ENCODE results near the gene CAMK2B.

The CAMK2B gene

DNA sequence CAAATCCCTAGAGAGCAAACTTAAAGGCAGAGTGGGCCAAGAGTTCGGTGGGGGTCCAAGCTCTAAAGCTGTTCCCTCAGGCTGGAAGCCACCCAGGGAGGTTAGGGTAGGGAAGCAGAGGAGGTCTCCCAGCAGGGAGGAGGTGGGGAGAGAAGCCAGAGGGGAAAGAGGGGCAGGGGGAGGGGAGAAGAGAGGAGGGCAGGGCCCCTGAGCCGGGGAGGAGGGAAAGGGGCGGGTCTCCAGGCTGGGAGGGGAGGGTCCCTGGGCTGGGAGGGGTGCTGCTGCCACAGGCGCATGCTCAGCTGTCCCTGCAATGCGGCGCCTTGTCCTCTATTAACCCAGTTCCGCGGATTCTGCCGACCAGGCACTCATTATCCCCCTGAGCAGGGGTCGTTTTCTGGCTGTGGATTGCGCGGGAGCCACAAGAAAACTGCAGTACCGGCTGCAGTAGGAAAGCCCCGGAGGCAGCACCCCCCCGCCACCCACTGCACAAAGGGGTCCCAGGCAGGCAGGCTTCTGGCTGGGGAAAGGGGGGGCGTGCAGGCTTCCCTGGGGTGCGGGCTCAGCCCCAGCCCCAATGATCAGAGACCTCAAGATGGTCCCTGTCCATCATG lies 49.3 kb downstream of the CAMK2B start:
- DNase-seq (ENCODE audit: low spot score) (no peak), FAIRE-seq (no peak)

DNA sequence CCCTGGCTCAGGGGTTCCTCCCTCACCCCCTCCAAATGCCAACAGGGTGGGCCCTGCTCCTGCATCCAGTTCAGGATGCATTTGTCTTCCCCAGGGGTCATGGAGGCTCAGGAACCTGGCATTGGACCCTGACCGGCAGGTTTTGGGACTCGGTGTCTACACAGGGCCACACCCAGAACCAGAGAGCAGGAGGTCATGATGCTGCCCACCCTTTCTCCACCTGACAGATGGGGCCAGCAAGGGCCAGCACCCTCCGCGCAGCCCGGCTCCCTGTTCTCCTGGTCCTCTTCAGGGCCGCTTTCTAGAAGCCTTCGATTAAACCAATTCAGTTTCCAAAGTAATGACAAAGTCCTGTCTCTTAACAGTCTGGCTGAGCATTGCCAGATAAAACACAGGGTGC lies 50.2 kb downstream of the CAMK2B start:
- FAIRE-seq (no peak), DNase-seq (ENCODE audit: low spot score) (no peak)

DNA sequence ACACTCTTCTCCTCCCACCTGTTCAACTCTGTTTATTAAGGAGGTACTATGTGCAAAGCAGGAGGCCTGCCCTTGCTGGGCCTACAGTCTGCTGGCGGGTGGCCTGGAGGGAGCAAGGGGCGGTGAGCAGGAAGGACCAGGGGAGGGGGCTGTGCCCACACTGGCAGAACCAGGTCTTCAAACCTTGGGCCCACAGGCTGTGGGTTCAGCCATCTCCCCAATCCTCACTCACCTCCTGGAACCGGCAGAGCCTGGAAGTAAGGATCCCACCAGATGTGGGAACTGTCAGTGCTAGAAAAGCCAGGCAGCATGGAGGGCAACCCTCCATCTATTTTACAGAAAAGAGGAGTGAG lies 50.8 kb downstream of the CAMK2B start:
- DNase-seq (ENCODE audit: low spot score) (no peak), FAIRE-seq (no peak)

DNA sequence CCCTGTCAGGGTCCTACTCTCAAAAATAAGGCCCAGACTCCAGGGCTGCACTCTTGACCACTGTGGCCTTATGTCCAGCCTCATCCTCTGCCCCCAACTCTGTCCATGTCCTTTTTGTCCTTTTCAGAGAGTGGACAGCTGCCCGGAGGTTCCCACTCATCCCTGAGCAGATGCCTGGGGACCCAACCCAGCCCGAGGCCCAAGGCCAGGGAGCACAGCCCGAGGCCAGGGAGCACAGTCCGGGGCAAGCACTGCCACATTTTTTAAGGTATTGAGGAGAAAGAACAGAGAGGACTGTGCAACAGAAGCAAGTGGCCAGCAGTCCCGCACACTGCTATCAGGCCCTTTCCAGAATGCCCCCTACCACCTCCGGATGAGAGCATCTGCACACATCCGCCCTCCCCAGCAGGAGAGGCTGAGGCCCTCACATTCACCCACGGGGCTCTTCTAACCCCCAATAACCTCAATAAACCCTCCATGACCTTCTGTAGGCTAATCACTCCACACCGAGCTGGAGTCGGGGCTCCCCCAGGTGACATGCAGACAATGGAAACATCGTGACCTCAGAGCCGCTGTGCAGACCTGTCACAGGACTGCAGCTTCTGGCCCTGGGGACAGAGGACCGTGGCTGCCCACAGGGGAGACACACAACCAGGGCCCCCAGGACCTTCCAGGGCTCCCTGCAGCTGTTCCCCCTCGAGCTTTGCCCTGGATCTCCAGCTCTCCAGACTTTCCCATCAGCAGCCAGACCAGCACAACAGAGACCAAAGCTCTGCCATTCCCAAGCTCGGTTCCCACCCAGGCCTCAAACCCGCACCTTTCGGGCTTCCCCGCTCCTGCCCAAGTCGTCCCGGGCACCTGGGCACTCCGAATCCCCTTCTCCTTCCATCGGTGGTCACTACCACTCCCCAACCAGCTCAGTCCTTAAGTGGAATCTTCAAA lies 51.4 kb downstream of the CAMK2B start:
- FAIRE-seq, result no peak
- no peak for DNase-seq (ENCODE audit: low spot score)

DNA sequence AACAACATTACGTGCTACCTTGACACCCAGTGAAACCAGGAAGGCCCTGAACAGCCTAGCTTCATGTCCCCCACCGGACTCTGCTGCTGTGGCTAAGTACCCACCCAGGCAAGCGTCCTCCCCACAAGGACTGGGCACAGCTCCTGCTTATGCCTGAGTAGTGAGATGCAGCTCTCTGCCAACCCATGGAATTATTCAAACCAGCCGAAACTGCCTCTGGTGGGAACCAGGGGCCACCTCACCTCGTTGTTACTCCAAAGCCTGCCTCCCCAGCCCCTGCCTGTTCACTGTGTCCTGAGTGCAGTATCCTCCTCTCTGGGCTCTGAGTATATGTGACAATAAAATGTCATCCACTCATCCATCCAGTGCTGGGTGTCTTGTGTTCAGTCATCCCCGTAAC lies 52.4 kb downstream of the CAMK2B start:
- FAIRE-seq (no peak), DNase-seq (ENCODE audit: low spot score) (no peak)

DNA sequence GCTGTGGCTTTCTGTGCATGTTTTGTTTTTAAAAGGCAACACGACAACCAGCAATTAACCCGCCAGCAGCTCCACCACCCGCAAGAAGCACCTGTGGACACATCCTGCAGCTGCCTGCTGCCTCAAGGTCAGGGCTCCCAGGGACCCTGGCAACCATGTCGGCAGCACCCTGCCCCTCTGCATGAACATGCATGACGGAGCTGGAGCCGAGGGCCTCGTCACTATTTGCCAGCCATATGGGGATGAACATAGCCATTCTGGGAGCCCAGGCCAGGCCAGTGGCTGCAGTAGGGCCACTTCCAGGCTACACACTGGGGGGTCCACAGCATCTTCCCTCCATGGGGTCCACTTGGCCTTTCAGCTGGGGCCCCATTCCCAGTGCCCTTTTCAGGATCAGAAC lies 52.9 kb downstream of the CAMK2B start:
- FAIRE-seq, result no peak
- no peak for DNase-seq (ENCODE audit: low spot score)

DNA sequence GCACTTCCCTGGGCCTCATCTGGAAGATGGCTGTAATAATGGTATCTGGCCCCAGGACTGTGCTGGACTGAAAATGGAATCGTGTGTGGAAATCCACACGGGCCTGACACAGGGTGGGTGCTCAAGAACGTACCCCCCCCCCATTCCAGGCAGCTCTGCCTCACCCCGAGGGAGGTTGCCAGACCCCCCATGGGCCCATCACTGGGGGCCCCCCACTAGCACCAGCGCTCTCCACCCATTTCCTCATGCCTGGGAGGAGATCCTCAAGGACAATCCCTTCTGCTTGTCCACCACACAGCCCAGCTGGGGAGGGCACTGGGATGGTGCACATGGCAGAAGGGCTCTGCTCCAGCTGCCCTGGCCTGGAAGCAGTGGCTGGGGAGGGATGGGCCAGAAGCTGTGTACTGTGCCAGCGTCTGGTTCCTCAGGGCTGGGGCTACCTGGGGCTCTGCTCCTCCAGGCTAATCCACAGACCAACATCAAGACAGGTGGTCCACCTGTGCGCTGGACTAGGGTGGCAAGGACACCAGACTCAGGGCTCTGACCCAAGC lies 55.4 kb downstream of the CAMK2B start:
- no peak for DNase-seq (ENCODE audit: low spot score)
- no peak for FAIRE-seq

DNA sequence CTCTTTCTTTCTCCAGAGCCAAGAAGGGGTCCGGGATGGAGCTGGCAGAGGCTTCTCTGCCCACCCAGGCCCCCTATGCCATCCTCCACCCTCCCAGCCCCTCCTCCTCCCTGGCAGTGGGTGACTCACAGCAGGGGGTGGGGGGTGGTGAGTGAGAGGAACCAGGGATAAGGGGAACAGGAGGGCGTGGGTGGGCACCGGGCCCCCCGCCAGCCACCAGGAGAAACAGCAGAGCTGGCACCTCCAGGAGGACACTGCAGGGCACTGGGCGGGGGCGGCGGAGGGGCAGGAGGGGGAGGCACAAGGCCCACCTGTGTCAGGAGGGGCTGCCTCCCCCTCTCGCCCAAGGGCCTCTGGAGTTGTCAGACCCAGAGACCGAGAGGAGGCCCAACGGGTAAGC lies 56.0 kb downstream of the CAMK2B start:
- FAIRE-seq, result no peak
- no peak for DNase-seq (ENCODE audit: low spot score)

DNA sequence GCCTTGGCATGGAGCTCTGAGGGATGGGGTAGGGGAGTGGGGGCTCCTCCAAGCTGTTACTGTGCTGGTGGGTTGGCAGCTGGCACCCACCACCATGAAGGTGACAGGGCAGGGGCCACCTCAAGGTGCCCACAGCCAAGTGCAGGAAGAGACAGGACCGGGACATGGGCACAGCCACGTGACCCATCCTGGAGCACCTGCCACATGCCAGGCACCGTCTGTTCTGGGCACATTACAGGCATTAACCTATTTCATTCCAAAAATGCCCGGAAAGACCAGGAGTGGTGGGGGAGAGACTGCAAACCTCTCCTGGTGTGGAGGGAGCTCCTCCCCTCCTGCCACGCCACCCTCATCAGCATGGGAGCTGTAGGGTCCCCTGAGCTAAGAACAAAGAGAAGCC lies 56.7 kb downstream of the CAMK2B start:
- DNase-seq (ENCODE audit: low spot score), result no peak
- no peak for FAIRE-seq

DNA sequence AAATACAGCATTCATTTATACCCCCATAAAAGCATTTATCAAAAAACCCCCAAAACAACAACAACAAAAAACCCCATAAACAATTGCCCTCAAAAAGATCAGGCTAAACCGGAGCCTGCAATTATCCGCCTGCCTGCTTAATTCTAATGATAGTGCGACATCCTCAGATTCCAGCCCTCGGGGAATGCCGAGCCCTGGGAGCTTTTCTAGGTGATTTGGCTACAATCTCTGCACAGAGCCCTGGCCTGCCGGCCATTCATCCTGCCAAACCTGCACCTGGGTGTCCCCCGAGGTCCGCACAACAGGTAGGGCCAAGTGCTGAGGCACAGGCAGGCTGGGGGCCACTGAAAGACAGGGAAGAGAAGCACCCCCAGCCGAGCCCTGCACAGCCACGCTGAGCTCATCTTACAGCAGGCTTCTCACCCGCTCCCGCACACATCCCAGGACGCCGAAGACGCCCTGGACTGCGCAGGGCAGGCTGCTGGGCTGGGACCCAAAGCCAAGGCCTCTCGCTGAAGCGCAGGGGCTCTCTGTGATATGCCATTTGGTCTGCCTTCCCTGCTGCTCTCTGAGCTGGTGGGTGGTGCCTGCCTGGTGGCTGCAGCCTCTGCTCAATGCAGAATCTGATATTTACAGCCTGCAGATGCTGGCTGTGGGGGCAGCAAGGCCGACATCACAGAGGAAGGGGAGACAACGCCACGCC lies 57.5 kb downstream of the CAMK2B start:
- DNase-seq (ENCODE audit: low spot score) (no peak), FAIRE-seq (no peak)

DNA sequence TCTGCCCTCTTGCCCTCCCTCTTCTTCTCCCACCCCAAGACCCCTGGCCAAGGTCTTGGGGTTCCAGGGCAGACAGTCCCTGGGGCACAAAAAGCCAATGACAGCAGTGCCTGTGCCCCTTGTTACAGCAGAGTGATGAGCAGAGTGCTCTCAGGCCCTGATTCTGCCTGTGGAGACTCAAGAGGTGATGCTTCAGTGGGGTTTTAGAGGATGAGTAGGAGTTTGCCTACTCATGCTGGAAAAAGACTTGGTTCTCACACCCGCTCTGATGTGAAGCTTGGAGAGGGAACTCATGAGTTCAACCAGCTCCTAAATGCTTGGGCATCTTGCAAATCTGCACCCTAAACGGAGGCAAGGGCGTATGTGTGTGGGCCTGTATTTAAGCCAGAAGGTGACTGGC lies 58.2 kb downstream of the CAMK2B start:
- no peak for FAIRE-seq
- DNase-seq (ENCODE audit: low spot score), result no peak

DNA sequence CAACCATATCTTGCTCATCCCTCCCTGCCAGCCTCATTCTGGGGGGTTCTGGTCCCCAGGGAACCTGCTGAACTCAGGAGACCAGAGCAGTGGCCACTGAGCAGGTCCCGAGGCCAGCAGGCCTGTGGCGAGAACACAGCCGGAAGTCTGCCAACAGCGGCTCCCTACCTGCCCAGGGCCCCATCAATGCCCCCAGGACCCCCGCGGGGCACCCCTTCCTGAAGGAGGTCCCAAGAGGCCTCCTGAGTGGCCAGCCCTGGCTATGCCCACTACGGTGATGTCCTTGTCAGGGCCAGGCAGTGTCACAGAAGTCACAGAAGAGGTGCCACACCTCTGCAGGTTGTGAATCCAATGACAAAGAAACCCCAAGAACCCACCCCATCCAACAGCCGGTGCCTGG lies 58.9 kb downstream of the CAMK2B start:
- no peak for DNase-seq (ENCODE audit: low spot score)
- no peak for FAIRE-seq

DNA sequence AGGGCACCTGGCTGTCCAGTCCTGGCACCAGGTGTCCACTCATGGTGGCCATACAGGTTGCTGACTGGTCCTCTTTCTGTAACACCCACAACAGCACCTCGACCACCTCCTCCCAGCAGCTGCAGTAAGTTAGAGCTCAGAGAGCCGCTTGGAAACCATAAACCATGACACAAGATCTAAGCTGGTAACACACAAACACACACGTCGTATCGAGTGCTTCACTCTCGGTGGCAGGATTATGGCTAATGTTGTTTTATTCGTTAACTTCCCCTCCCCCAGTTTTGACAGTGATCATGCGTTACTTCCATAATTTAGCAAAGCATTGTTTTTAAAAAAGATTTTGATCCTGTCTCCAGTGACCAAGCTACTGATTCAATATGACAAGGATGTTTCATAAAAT lies 59.7 kb downstream of the CAMK2B start:
- FAIRE-seq, result no peak

DNA sequence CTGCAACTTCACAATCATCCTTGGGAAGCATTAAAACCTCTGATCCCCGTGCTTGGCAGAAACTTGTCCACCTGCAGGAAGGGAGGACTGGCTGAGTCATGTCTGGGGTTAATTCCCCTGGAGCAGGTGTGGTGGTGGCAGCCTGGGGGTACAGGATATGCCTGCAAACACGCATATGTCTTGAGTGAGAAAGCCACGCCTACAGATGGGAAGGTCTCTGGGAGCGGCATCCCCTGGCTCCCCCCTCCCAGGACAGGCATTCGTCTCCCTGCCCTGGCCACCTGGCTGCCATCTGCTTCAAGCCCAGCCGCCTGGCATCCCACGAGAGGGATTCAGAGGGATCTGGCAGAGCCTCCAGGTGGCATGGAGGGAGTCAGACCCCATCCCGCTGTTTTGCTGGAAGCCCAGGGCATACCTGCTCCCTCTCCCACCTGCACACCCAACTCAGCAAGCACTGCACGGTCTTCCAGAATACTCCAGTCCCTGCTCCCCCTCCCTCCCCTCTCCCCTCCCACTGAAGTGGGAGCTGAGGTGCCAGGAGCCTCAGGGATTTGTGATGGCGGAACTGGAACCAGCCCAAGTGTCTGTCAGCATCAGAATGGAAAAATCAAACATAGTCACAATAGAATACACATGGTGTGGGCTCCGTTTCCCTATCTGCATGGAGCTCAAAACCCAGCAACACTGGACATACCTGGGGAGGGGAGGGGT lies 61.0 kb downstream of the CAMK2B start:
- FAIRE-seq (no peak), DNase-seq (ENCODE audit: low spot score) (no peak)

More for the DNA sequence above, 59.7 kb downstream of the CAMK2B start:
- no peak for DNase-seq (ENCODE audit: low spot score)

DNA sequence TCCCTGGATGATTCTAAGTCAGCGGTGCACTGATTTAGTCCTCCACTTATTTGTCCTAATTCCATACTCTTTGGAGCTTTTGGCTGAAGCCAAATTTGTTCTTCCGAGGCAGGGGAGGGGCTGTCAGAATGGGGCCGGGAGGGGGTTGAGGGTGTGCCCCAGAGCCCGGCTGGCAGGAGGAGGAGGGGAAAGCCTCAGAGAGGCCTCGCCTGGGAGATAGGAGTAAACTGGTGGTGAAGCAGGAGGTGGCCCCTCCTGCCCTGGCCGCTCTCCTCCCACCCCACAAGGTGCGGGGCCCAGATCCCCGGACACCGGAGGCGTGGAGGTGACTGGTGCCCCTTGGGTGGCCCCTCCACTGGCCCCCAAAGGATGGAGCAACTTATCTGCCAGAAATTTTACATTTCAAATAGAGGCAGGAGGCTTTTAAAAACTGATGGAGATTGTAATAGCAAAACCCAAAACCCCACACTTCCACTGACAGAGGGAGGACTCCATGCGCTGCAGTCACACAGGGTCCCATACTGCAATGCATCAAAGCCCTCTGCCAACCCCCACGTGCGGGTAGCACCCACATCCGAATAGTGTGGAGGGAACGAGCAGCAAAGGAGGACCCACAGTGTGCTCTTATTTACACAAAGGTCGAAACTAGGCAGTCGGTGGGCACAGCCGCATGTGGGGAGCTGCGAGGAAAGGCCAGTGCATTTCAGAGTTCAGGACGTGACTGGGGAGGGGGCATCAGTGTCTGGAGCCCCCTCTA lies 61.9 kb downstream of the CAMK2B start:
- no peak for FAIRE-seq

DNA sequence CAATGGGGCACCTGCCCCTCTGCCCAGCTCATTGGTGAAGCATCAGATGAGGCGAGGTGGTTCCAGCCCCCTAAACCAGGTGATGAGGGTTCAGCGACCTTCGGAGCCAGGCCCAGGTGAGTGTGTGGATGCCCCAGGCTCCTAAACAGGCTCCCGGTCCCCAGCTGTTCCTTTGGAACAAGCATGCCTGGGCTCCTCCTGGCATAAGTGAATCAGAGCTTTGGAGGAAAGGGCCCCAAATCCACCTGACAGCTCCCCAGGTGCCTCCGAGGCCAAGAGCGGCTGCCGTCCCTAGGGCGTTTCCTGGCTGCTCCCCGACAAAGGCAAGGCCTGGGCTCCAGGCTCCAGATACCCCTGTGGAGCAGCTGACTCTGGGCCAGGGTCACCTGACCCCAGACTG lies 63.4 kb downstream of the CAMK2B start:
- FAIRE-seq, result no peak
- DNase-seq (ENCODE audit: low spot score), result no peak

More for the DNA sequence above, 61.9 kb downstream of the CAMK2B start:
- no peak for DNase-seq (ENCODE audit: low spot score)

DNA sequence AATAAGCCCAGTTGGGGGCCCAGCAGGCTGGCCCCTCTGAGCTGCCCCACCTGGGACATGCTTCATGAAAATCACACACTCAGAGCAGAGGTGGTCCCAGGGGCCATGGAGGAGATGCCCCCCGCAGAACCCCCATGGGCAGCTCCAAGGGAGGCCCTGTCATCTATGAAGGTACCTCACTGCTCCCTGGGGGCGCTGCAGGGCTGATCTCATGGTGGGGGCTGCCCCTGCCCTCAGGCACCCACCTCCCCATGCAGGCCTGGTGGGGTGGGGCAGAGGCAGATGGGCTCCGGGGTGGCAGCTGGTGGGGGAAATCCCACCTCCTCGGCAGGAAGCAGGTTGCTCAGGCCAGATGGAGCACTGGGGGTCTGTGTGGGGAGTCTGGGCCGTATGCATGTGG lies 64.2 kb downstream of the CAMK2B start:
- DNase-seq (ENCODE audit: low spot score) (no peak), FAIRE-seq (no peak)

DNA sequence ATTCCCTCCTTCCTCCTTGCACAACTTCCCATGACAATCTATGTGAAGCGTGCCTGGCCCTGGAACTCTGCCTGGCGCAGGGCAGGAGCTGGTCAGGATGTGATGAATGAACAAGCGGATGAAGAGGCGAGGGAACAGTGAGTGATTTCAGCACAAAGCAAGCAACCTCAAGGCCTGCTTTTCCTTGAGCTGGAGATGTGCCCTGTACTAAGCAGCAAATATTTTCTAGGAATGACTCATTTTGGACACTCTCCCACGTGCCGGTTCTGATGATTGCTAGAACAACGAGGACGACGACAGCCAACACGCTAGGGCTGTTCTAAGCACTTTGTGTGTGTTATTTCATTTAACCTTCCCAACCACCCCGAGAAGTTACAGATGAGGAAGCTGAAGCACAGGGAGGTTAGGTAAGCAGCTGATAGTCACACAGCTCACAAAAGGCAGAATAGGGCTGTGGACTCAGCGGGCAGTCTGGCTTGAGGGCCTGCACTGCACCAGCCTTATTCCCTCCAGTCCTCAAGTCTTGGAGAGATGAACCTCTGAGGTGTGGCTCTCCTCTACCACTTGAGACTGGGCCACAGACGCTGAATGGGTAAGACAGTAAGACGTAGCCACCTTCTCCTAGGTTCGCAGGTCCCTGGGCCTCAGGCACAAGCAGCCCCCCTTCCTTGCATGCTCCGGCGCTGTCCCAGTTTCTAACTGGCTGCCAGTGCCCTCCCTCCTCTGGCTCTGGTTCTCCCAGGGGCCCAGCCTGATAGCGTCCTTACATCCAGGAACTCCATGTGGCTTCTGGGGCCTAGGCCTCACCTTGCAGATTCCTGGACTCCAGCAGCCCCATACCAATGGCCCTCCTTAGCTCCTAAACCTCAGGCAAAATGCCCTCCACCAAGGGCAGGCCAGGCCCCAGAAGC lies 65.6 kb downstream of the CAMK2B start:
- DNase-seq (ENCODE audit: low spot score) (peak; percentile 44), FAIRE-seq (no peak)

DNA sequence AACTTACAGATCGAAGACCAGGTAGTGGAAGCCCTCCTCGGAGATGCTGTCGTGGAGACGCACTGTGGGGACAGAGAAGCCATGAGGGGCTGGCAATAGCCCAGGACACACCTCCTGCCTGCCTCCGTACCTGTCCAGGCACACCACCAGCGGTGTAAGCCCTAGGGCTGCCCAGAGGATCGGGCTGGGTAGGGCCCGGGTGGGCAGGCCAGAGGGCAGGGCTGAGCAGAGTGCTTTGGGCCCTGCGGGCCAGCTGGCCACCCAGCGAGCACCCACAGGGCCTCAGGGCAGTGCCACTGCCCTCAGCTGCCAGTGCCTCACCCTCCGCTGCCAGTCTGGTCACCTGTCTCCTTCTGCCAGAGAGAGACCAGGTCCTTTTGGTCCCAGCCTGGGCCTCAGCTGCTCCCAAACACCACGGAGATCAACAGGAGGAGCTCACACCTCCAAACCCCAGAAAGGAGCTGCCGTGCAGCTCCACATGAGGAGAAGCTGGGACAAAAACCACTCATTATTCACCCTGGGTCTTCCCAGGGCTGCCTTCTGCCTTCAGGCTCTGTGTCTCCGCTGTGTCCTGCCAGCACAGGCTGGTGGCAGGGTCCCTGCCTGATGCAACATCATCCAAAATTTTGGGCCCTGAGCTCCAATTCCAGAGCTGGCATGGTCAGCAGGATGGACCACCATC lies 66.4 kb downstream of the CAMK2B start:
- FAIRE-seq (no peak), DNase-seq (ENCODE audit: low spot score) (no peak)
